ENCODE results near the gene TBXAS1.
"Not testable (repeated sequence)": the region's sequence is repeated elsewhere in the genome, so short reads cannot be mapped to it uniquely, and the experiment has no call there.

DNA sequence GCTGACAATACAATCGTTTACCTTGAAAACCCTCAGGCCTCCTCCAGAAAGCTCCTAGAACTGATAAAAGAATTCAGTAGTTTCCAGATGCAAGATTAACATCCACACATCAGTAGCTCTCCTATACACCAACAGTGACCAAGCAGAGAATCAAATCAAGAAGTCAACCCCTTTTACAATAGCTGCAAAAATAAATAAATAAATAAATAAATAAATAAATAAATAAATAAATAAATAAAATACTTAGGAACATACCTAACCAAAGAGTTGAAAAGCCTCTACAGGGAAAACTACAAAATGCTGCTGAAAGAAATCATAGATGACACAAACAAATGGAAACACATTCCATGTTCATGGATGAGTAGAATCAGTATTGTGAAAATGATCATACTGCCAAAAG, 6.8 kb downstream of the TBXAS1 start:
- TF ChIP-seq CTCF (conservative IDR thresholded peaks at IDR 0.05); ZFX (IDR thresholded peaks at IDR 0.05): not testable (repeated sequence)
